ENCODE results near the gene TSKU. TPM values are rescaled to one million over a fixed set of nuclear protein-coding genes. Genes with fewer than 3 reads are reported as not detected.
A peak's percentile ranks its signal among the peaks of the same experiment; 100 is the strongest.
"Not testable (repeated sequence)": the region's sequence is repeated elsewhere in the genome, so short reads cannot be mapped to it uniquely, and the experiment has no call there.

TSKU gene
- total RNA-seq, 2 donors from 2014 or later = not detected

- H3K4me1 Mint-ChIP-seq (ENCODE audit: low read depth in 2 of 2) = peaks cover 5 to 6% of the 10 kb centered on the region in 2 donors
- DNase-seq (ENCODE audit: low spot score) (no peak), ATAC-seq (peak; percentile 60 to 63)
- no peak overlapping the region for H3K27ac Mint-ChIP-seq
- H3K9me3 Mint-ChIP-seq = no peaks in the 10 kb centered on the region
- peak overlapping the region; percentile 54 for H3K4me3 Mint-ChIP-seq
- peaks cover 43 to 59% of the 10 kb centered on the region in 2 donors for H3K27me3 Mint-ChIP-seq
- H3K36me3 Mint-ChIP-seq = peaks cover 6% of the 10 kb centered on the region
Observed at GRCh38 chr11:76782531-76783293, 444 bp upstream of the TSKU start.

DNA sequence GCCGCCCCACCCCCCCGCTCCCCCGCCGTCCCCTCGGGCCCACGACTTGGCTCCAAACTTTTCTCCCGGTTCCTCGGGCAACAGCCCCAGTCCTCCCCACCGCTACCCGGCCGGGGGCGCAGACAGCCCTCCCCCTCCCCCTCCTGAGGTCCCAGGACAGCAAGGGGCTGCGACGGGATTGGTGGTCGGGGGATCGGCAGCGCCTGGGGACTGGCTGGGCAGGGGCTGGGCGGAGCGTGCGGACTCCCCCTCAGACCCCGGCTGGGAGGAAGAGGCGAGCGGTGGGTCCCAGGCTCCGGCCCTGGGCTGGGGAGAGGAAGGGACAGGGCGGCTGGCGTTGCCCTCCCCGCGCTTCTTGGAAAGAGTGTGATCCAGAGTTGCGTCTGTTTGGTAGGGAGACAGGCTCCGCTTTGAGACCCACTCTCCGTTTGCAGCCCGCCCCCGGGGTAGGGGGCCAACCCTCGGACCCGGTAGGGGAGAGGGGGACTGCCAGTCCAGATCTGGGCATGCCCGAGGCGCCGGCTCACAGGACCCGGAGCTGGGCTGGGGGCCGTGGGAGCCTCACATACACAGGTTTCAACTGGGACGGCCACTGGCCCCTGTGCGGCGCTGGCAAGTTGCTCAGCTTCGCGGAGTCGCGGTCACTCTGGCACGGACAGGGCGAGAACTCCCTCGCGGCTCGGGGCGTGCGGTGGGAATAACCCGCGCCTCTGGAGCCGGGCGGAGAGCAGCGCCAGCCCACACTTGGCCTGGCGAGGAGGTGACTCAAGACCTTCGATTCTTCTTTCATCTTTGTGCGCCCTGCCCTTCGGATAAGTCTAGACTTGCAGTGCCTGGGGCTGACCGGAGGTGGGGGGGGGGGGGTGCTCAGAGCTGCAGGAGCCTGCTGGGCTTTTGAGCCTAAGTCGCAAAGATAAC is 999 bp downstream of the TSKU start:
- Mint-ChIP-seq H3K4me3 (no peak overlapping the region), H3K27me3 (peaks cover 34 to 47% of the 10 kb centered on the region in 2 donors), H3K27ac (no peak overlapping the region), H3K36me3 (no peaks in the 10 kb centered on the region), H3K9me3 (no peaks in the 10 kb centered on the region), H3K4me1 (ENCODE audit: low read depth in 2 of 2) (peaks cover 5 to 6% of the 10 kb centered on the region in 2 donors)
- no peak for DNase-seq (ENCODE audit: low spot score)
- no peak for ATAC-seq

DNA sequence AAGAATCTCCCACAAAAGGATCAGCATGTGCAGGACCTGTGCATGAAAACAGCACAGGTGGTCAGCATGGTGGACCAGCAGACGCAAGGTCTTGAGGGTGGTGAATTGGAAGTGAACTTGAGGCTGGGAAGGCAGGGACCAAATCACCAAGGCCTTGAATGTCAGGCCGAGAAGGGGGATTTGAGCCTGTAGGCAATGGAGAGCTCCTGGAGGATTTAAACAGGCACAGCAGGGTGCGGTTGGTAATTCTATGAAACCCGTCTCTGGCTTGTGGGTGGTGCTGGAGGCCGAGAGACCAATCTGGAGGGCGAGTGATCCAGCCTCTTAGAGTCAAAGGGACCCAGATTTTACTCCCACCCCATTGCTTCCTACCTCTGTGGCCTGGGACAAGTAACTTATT is 2.4 kb downstream of the TSKU start:
- Mint-ChIP-seq H3K27ac (no peak overlapping the region), H3K27me3 (peaks cover 30 to 41% of the 10 kb centered on the region in 2 donors), H3K4me3 (no peak overlapping the region), H3K4me1 (ENCODE audit: low read depth in 2 of 2) (peaks cover 5 to 6% of the 10 kb centered on the region in 2 donors), H3K36me3 (no peaks in the 10 kb centered on the region), H3K9me3 (no peaks in the 10 kb centered on the region)
- ATAC-seq (no peak), DNase-seq (ENCODE audit: low spot score) (no peak)

GRCh38 chr11:76786016-76786415 is 2.9 kb downstream of the TSKU start:
- Mint-ChIP-seq H3K27ac (no peak overlapping the region), H3K27me3 (peaks cover 26 to 36% of the 10 kb centered on the region in 2 donors), H3K4me3 (no peak overlapping the region)

GRCh38 chr11:76786441-76787014 is 3.4 kb downstream of the TSKU start:
- ATAC-seq (no peak), DNase-seq (ENCODE audit: low spot score) (no peak)
- no peak overlapping the region for H3K4me3 Mint-ChIP-seq
- peaks cover 5 to 6% of the 10 kb centered on the region in 2 donors for H3K4me1 Mint-ChIP-seq (ENCODE audit: low read depth in 2 of 2)
- H3K27ac Mint-ChIP-seq = no peak overlapping the region
- peaks cover 23 to 32% of the 10 kb centered on the region in 2 donors for H3K27me3 Mint-ChIP-seq
- H3K36me3 Mint-ChIP-seq = no peaks in the 10 kb centered on the region
- H3K9me3 Mint-ChIP-seq = no peaks in the 10 kb centered on the region

More at GRCh38 chr11:76786016-76786415, 2.9 kb downstream of the TSKU start:
- Mint-ChIP-seq H3K9me3 (no peaks in the 10 kb centered on the region), H3K36me3 (no peaks in the 10 kb centered on the region), H3K4me1 (ENCODE audit: low read depth in 2 of 2) (peaks cover 5 to 6% of the 10 kb centered on the region in 2 donors)
- ATAC-seq (no peak), DNase-seq (ENCODE audit: low spot score) (no peak)

DNA sequence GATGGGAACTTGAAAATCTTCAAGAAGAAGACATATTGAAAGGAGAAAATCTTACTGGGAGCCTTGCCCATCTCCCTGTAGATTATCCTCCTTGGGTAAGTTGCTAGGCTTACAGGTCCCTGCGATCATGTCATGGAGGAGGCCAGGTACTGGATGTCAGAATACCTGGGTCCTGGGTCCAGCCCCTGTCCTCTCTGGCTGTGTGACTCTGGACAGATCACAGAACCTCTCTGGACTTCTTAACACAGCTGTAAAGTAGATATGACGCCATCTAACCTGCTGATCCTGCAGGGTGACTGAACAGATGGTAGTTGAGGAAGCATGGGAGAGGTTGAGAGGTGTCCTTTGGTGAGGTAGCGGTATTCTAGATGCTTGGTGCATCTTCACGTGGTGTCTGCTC is 4.1 kb downstream of the TSKU start:
- no peak overlapping the region for H3K27ac Mint-ChIP-seq
- DNase-seq (ENCODE audit: low spot score) (no peak), ATAC-seq (no peak)
- peaks cover 23 to 32% of the 10 kb centered on the region in 2 donors for H3K27me3 Mint-ChIP-seq
- no peaks in the 10 kb centered on the region for H3K9me3 Mint-ChIP-seq
- no peaks in the 10 kb centered on the region for H3K36me3 Mint-ChIP-seq
- H3K4me1 Mint-ChIP-seq (ENCODE audit: low read depth in 2 of 2) = peaks cover 5 to 6% of the 10 kb centered on the region in 2 donors
- H3K4me3 Mint-ChIP-seq = no peak overlapping the region

DNA sequence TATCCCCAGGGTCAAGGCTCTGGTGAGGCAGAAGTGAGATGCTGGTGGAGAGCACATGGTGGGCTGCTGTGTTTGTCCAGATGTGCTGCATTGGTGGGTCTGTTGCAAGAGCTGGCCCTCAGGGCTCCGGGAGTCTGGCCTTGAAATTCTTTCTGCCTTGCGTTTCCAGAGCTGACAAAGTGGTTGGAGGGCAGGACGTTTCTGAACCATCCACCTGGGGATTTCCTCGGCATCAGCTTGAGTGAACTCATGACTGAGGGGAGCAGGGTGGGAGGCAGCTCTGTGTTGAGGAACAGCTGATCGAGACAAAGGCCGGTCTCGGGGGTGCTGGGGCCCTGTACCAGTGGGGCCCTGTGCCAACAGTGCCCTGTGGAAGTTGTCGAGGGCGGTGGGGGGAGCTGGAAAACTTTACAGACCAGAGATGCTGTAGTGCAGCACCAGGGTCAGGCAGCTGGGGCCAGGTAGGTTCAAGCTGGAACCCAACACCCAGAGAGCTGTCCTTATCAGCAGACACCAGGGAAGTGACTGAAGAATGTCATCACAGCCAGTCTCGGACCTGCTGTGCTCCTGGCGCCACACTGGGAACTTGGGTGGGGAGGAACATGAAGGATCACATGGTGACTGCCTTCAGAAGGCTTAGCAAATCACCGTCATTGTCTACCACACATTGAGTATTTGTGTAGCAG is 4.9 kb downstream of the TSKU start:
- DNase-seq (ENCODE audit: low spot score) = peak; percentile 10
- Mint-ChIP-seq H3K36me3 (no peaks in the 10 kb centered on the region), H3K9me3 (no peaks in the 10 kb centered on the region), H3K4me1 (ENCODE audit: low read depth in 2 of 2) (no peaks in the 10 kb centered on the region), H3K4me3 (no peak overlapping the region), H3K27ac (no peak overlapping the region), H3K27me3 (peaks cover 17 to 24% of the 10 kb centered on the region in 2 donors)
- ATAC-seq = no peak

- Mint-ChIP-seq H3K27ac (no peak overlapping the region), H3K9me3 (no peaks in the 10 kb centered on the region), H3K36me3 (no peaks in the 10 kb centered on the region), H3K27me3 (peaks cover 17 to 23% of the 10 kb centered on the region in 2 donors), H3K4me1 (ENCODE audit: low read depth in 2 of 2) (no peaks in the 10 kb centered on the region), H3K4me3 (no peak overlapping the region)
- DNase-seq (ENCODE audit: low spot score) = peak; percentile 28
- peak in 1 of 2 donors; percentile 17 for ATAC-seq
Observed at GRCh38 chr11:76788661-76789442, 5.7 kb downstream of the TSKU start.

GRCh38 chr11:76789443-76789719 is 6.2 kb downstream of the TSKU start:
- Mint-ChIP-seq H3K36me3 (no peaks in the 10 kb centered on the region), H3K27ac (no peak overlapping the region), H3K27me3 (peaks cover 17 to 23% of the 10 kb centered on the region in 2 donors), H3K4me3 (no peak overlapping the region), H3K4me1 (ENCODE audit: low read depth in 2 of 2) (no peaks in the 10 kb centered on the region), H3K9me3 (no peaks in the 10 kb centered on the region)
- no peak for ATAC-seq
- DNase-seq (ENCODE audit: low spot score) = peak; percentile 1

- H3K9me3 Mint-ChIP-seq = no peaks in the 10 kb centered on the region
- no peaks in the 10 kb centered on the region for H3K36me3 Mint-ChIP-seq
- peaks cover 10 to 18% of the 10 kb centered on the region in 2 donors for H3K27me3 Mint-ChIP-seq
- no peak overlapping the region for H3K27ac Mint-ChIP-seq
- no peaks in the 10 kb centered on the region for H3K4me1 Mint-ChIP-seq (ENCODE audit: low read depth in 2 of 2)
- DNase-seq (ENCODE audit: low spot score) (peak; percentile 35), ATAC-seq (no peak)
- H3K4me3 Mint-ChIP-seq = no peak overlapping the region
Observed at GRCh38 chr11:76790251-76790650, 7.1 kb downstream of the TSKU start.

DNA sequence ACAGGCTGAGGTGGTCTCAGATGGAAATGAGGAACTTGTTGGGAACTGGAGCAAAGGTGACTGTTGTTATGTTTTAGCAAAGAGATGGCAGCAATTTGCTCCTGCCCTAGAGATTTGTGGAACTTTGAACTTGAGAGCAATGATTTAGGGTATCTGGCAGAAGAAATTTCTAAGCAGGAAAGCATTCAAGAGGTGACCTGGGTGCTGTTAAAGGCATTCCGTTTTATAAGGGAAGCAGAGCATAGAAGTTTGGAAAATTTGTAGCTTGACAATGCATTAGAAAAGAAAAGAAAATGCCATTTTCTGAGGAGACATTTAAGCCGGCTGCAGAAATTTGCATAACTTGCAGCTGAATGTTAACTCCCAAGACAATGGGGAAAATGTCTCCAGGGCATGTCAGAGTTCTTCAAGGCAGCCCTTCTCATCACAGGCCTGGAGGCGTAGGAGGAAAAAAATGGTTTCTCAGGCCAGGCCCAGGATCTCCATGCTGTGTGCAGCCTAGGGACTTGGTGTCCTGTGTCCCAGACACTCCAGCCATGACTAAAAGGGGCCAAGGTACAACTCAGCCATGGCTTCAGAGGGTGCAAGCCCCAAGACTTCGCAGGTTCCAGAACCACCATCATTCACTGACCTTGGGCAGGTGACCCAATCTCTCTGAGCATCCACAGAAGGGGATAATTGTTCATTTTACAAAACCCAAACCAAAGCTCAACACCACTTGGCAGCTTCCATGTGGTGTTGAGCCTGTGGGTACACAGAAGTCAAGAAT is 8.0 kb downstream of the TSKU start:
- not testable (repeated sequence) for H3K36me3 Mint-ChIP-seq; H3K4me1 Mint-ChIP-seq (ENCODE audit: low read depth in 2 of 2); H3K4me3 Mint-ChIP-seq; ATAC-seq; H3K9me3 Mint-ChIP-seq; H3K27ac Mint-ChIP-seq; H3K27me3 Mint-ChIP-seq
- DNase-seq (ENCODE audit: low spot score) = peak; percentile 10

DNA sequence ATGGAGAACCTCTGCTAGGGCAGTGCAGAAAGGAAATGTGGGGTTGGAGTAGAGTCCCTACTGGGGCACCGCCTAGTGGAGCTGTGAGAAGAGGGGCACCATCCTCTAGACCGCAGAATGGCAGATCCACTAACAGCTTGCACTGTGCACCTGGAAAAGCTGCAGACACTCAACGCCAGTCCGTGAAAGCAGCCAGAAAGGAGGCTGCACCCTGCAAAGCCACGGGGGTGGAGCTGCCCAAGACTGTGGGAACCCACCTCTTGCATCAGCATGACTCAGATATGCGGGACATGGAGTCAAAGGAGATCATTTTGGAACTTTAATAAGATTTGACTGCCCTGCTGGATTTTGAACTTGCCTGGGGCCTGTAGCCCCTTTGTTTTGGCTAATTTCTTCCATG is 8.7 kb downstream of the TSKU start:
- no peaks in the 10 kb centered on the region for H3K36me3 Mint-ChIP-seq
- H3K4me1 Mint-ChIP-seq (ENCODE audit: low read depth in 2 of 2) = no peaks in the 10 kb centered on the region
- H3K27ac Mint-ChIP-seq = no peak overlapping the region
- ATAC-seq = no peak
- H3K4me3 Mint-ChIP-seq = no peak overlapping the region
- H3K27me3 Mint-ChIP-seq = peaks cover 0 to 8% of the 10 kb centered on the region in 2 donors
- DNase-seq (ENCODE audit: low spot score) = peak; percentile 49
- no peaks in the 10 kb centered on the region for H3K9me3 Mint-ChIP-seq

Data from natural killer cell treated with Interleukin-12 subunit alpha and Interleukin-12 subunit beta and Interleukin-15 and Interleukin-18, amount 100 ng/mL, for 72 hours (primary cell).